Ovary (tissue), 9 donors: ENCODE results near the gene ITIH6. TPM values are rescaled to one million over a fixed set of nuclear protein-coding genes. Genes with fewer than 3 reads are reported as not detected.

Source experiments
- DNase-seq, 5 donors: peaks; one replicate each; pipeline ENCODE4 v3.0.0-alpha.2; 2019 to 2020
- H3K27ac ChIP-seq, 2 donors: fragments of 200-600 bp; one replicate each; pipeline versions ENCODE4 v1.5.1 to v1.8.0; 2019 to 2022
- H3K27me3 ChIP-seq: fragments of 200-600 bp; one replicate; pipeline ENCODE4 v1.8.0; 2022
- H3K36me3 ChIP-seq: fragments of 200-600 bp; sonication (generic); one replicate; pipeline ENCODE4 v1.5.1; 2019
- H3K4me1 ChIP-seq: one replicate; pipeline ENCODE4 v1.8.1; 2013; ENCODE audit warnings: mild to moderate bottlenecking, moderate library complexity; ENCODE audit not compliant: insufficient read depth
- H3K4me3 ChIP-seq: fragments of 200-600 bp; sonication (generic); one replicate; pipeline ENCODE4 v1.5.1; 2017
- H3K9me3 ChIP-seq, 2 donors: fragments of 200-600 bp in 1 of 2; sonication (generic) in 1 of 2; one replicate each; pipeline versions ENCODE4 v1.5.1 to v1.8.1; 2013 to 2019; ENCODE audit warnings: mild to moderate bottlenecking in 1 of 2, moderate library complexity in 1 of 2
- CTCF ChIP-seq, 3 donors: fragments of 450-650 bp in 2 of 3; fragments of 200-600 bp in 1 of 3; IDR thresholded peaks; one replicate each; pipeline versions ENCODE4 v1.5.1 to v1.8.0; 2016 to 2022; ENCODE audit warnings: antibody characterized with exemption in 3 of 3, mild to moderate bottlenecking in 1 of 3
- EP300 ChIP-seq: sonication (generic); formaldehyde crosslinking; IDR thresholded peaks from one replicate; pipeline ENCODE4 v1.6.1; 2017; ENCODE audit warnings: antibody characterized with exemption
- POLR2A ChIP-seq: fragments of 450-650 bp; IDR thresholded peaks from one replicate; pipeline ENCODE4 v1.6.1; 2017; ENCODE audit warnings: antibody characterized with exemption, mild to moderate bottlenecking, moderate library complexity
- whole genome bisulfite sequencing, 3 donors: extraction: QIAGEN DNeasy Blood & Tissue Kit in 1 of 3; methylation state at CpG; one replicate each; pipeline versions ENCODE4 v1.1.5 to v1.1.7; 2013 to 2017; 5-methylcytosine and 5-hydroxymethylcytosine counted together
- intact Hi-C, 4 donors: fragments of 100-400 bp; cut with DNase I; formaldehyde crosslinking; loops; one replicate each; pipeline versions ENCODE4 v1.11.0 to v1.15.1; 2022 to 2023
- polyA plus RNA-seq, 2 donors: library from polyadenylated mRNA; stranded (reverse); fragments of 200-250 nt in 1 of 2; fragments of 350-450 nt in 1 of 2; fragmentation: Illumina TruSeq in 1 of 2; extraction: RNeasy Lipid Tissue Mini Kit (QIAGEN cat#74804) in 1 of 2; gene quantifications; one replicate each; pipeline ENCODE4 v1.2.3, GENCODE V29; 2013 to 2014
- total RNA-seq, 7 donors: library from RNA; depleted of rRNA in 2 of 7; stranded (reverse); fragments of >200 nt in 2 of 7; fragmentation: NEBNext Ultra II Directional in 3 of 7; extraction: Animal tissue kit (Norgen Biotek cat#: 25700) in 3 of 7; gene quantifications; one replicate each; pipeline versions ENCODE4 v1.1.0 to v1.2.4, GENCODE V29; 2016 to 2023
- donor health status: DM: no; HTN: no; CAD: no; lungs with moderate emphysema.
- donor health status: DM: no; HTN: no; CAD: no.
- donor health status: Bipolar disorder and iron deficiency.
- donor health status: DM: yes; HTN: yes; CAD: no.
- donor health status: DM: no; HTN: no; CAD: no.
- donor health status: DM: yes; HTN: yes; CAD: no.

The ITIH6 gene
- total and polyA plus RNA-seq, 9 donors, result 0.01 to 0.05 TPM; not detected in 7

GRCh38 chrX:54810532-54810931 lies 12.5 kb upstream of the ITIH6 start:
- DNase-seq, result no peak
- Histone ChIP-seq H3K27ac (no peak overlapping the region), H3K36me3 (no peaks in the 10 kb centered on the region), H3K27me3 (no peaks in the 10 kb centered on the region), H3K4me1 (peaks cover 4% of the 10 kb centered on the region), H3K4me3 (no peak overlapping the region), H3K9me3 (no peaks in the 10 kb centered on the region)
- 76 to 77% (median 76%) methylated on average over 5 of the region's 5 CpGs for WGBS, 3 donors
- TF ChIP-seq POLR2A, result no peak
- TF ChIP-seq EP300, result no peak
- TF ChIP-seq CTCF (IDR thresholded peaks at IDR 0.05), result no peak
- intact Hi-C loops, result no loop called here

GRCh38 chrX:54808605-54809483 lies 10.8 kb upstream of the ITIH6 start:
- peak overlapping the region; percentile 88 to 91 for H3K27ac ChIP-seq
- intact Hi-C loops, result no loop called here
- no peaks in the 10 kb centered on the region for H3K36me3 ChIP-seq
- peaks cover 4% of the 10 kb centered on the region for H3K4me1 ChIP-seq
- 30 to 51% (median 35%) methylated on average over 38 of the region's 38 CpGs for WGBS, 3 donors
- peak; percentile 94 to 95 (median 94) for DNase-seq
- peak overlapping the region; percentile 49 for H3K4me3 ChIP-seq
- H3K9me3 ChIP-seq, result no peaks in the 10 kb centered on the region
- H3K27me3 ChIP-seq, result no peaks in the 10 kb centered on the region
- TF ChIP-seq CTCF (IDR thresholded peaks at IDR 0.05), result no peak
- TF ChIP-seq POLR2A, result no peak
- TF ChIP-seq EP300, result no peak

GRCh38 chrX:54808109-54808604 lies 10.1 kb upstream of the ITIH6 start:
- intact Hi-C loops, result no loop called here
- Histone ChIP-seq H3K27me3 (no peaks in the 10 kb centered on the region), H3K27ac (peak overlapping the region; percentile 88 to 91), H3K4me1 (peaks cover 4% of the 10 kb centered on the region), H3K9me3 (no peaks in the 10 kb centered on the region), H3K4me3 (peak overlapping the region; percentile 49), H3K36me3 (no peaks in the 10 kb centered on the region)
- peak; percentile 87 to 90 (median 88) for DNase-seq
- WGBS, 3 donors, result 28 to 45% (median 32%) methylated on average over 23 of the region's 23 CpGs
- TF ChIP-seq CTCF (IDR thresholded peaks at IDR 0.05) (no peak), POLR2A (peak; percentile 30), EP300 (no peak)

GRCh38 chrX:54807524-54808108 lies 9.6 kb upstream of the ITIH6 start, which contains the start of gene MAGED2:
MAGED2 (plus strand) TSS chrX:54807745; CDS start chrX:54809332, 1,587 bp downstream.
- Histone ChIP-seq H3K4me3 (peak within 1 kb of the TSS; percentile 49), H3K4me1 (peaks cover 4% of the 10 kb centered on the region), H3K9me3 (no peaks in the 10 kb centered on the region), H3K27ac (peak within 1 kb of the TSS; percentile 88 to 91), H3K36me3 (no peaks in the 10 kb centered on the region), H3K27me3 (no peaks in the 10 kb centered on the region)
- WGBS, 3 donors, result 20 to 29% (median 25%) methylated on average over 17 of the region's 17 CpGs
- intact Hi-C loops, result no loop called here
- peak; percentile 57 to 74 (median 64) for DNase-seq
- TF ChIP-seq EP300, result no peak
- peak; percentile 43 for TF ChIP-seq POLR2A
- no peak for TF ChIP-seq CTCF (IDR thresholded peaks at IDR 0.05)
